Tibial artery (tissue), 4 donors: ENCODE data around the gene THBD.

Experiments used
- DNase-seq, 2 donors: peaks; one replicate each; pipeline ENCODE4 v3.0.0-alpha.2; 2019
- H3K27ac ChIP-seq, 2 donors: fragments of 200-600 bp; sonication (generic) in 1 of 2; 1 replicate in 1 of 2; 2 replicates in 1 of 2; pipeline ENCODE4 v1.5.1; 2018 to 2019; ENCODE audit warnings: mild to moderate bottlenecking in 1 of 2
- H3K27me3 ChIP-seq, 2 donors: fragments of 200-600 bp; sonication (generic) in 1 of 2; one replicate each; pipeline versions ENCODE4 v1.5.1 to v1.6.0; 2016 to 2019
- H3K36me3 ChIP-seq, 3 donors: fragments of 200-600 bp; sonication (generic) in 2 of 3; one replicate each; pipeline ENCODE4 v1.5.1; 2016 to 2019; ENCODE audit warnings: mild to moderate bottlenecking in 2 of 3
- H3K4me1 ChIP-seq, 4 donors: fragments of 200-600 bp; sonication (generic) in 2 of 4; 1 replicate in 3 of 4; 2 replicates in 1 of 4; pipeline ENCODE4 v1.5.1; 2016 to 2019
- H3K4me3 ChIP-seq, 2 donors: fragments of 200-600 bp; sonication (generic) in 1 of 2; 1 replicate in 1 of 2; 2 replicates in 1 of 2; pipeline ENCODE4 v1.5.1; 2018 to 2019; ENCODE audit warnings: mild to moderate bottlenecking in 2 of 2
- H3K9me3 ChIP-seq, 3 donors: fragments of 200-600 bp; sonication (generic) in 1 of 3; one replicate each; pipeline ENCODE4 v1.5.1; 2016 to 2019
- CTCF ChIP-seq, 2 experiments: fragments of 200-600 bp in 1 of 2; fragments of 450-650 bp in 1 of 2; IDR thresholded peaks; one replicate each; pipeline ENCODE4 v1.5.1; 2017 to 2019; ENCODE audit warnings: antibody characterized with exemption in 2 of 2, mild to moderate bottlenecking in 1 of 2, moderate library complexity in 1 of 2
- intact Hi-C: fragments of 100-400 bp; cut with DNase I; formaldehyde crosslinking; loops from one replicate; pipeline ENCODE4 v1.15.0; 2023; ENCODE audit warnings: low total_unique reads

The THBD gene

DNA sequence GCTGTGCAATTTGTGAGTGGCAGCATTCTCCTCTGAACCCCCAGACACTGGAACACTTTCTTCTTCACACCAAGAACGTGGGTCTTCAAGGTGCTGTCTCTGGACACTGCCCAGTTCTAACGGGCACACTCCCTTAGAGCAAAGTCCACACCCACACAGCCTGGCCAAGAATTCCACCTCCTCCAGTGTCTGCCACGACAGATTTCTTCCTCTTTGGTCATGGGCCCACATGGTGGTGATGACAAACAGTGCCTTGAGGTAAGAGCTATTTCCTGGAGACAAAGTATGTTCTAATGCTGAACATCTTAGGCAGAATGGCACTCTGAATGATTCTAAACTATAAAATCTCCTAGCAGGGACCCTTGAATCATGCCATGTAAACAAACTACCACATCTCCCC is 39.8 kb downstream of the THBD start:
- Histone ChIP-seq H3K4me3 (no peak overlapping the region), H3K27me3 (no peaks in the 10 kb centered on the region), H3K27ac (no peak overlapping the region), H3K36me3 (no peaks in the 10 kb centered on the region), H3K9me3 (no peaks in the 10 kb centered on the region), H3K4me1 (peaks cover 0 to 8% (median 0%) of the 10 kb centered on the region in 4 donors)
- no peak for TF ChIP-seq CTCF (IDR thresholded peaks at IDR 0.05)
- DNase-seq = no peak
- intact Hi-C loops = no loop called here

DNA sequence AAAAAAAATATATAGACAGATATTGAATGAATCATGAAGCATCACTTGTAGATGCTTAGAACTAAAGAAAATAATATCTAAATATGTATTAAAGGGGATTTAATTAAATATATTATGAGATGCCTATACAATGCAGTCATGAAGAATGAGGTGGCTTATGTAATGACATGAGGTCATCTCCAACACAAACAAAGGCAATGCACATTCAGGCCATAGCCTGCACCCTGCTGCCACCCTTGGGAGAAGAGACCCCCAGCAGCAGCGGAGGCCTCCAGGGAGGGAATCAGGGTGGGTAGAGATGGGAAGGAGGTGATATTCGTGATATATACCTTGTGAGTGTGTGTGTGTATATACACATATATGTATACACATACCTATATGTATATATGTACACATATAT is 40.8 kb downstream of the THBD start:
- peaks cover 0 to 8% (median 0%) of the 10 kb centered on the region in 4 donors for H3K4me1 ChIP-seq
- no peaks in the 10 kb centered on the region for H3K27me3 ChIP-seq
- no peak overlapping the region for H3K4me3 ChIP-seq
- H3K9me3 ChIP-seq = no peaks in the 10 kb centered on the region
- no peak for DNase-seq
- H3K36me3 ChIP-seq = no peaks in the 10 kb centered on the region
- intact Hi-C loops = no loop called here
- TF ChIP-seq CTCF (IDR thresholded peaks at IDR 0.05) = no peak
- no peak overlapping the region for H3K27ac ChIP-seq

GRCh38 chr20:23007886-23008655 is 41.4 kb downstream of the THBD start:
- H3K27me3 ChIP-seq = no peaks in the 10 kb centered on the region
- H3K36me3 ChIP-seq = no peaks in the 10 kb centered on the region
- intact Hi-C loops = no loop called here
- peaks cover 0 to 3% (median 0%) of the 10 kb centered on the region in 4 donors for H3K4me1 ChIP-seq
- DNase-seq = no peak
- no peak overlapping the region for H3K27ac ChIP-seq
- no peak overlapping the region for H3K4me3 ChIP-seq
- no peak for TF ChIP-seq CTCF (IDR thresholded peaks at IDR 0.05)
- H3K9me3 ChIP-seq = no peaks in the 10 kb centered on the region

DNA sequence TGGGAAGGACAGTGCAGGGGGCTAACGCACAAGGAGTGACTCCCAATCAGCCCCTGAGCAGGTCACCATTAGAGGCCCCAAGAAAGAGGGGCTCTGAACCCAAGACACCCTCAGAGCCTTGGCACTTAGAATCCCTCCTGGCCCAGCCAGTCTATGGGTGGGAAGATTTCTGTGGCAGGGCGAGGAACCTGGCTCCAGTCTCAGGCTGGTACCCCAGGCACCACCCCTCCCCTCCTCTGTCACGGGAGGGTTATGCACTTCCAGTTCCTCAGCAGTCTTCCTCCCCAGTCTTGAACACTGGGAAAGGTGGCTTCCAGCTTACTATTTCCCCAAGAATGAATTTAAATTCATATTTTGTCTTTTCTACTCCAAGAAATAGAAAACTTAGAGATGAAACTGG is 42.0 kb downstream of the THBD start:
- DNase-seq = no peak
- no peak overlapping the region for H3K27ac ChIP-seq
- intact Hi-C loops = no loop called here
- no peak overlapping the region for H3K4me3 ChIP-seq
- H3K27me3 ChIP-seq = no peaks in the 10 kb centered on the region
- no peaks in the 10 kb centered on the region for H3K4me1 ChIP-seq
- no peaks in the 10 kb centered on the region for H3K36me3 ChIP-seq
- TF ChIP-seq CTCF (IDR thresholded peaks at IDR 0.05) = no peak
- H3K9me3 ChIP-seq = no peaks in the 10 kb centered on the region

DNA sequence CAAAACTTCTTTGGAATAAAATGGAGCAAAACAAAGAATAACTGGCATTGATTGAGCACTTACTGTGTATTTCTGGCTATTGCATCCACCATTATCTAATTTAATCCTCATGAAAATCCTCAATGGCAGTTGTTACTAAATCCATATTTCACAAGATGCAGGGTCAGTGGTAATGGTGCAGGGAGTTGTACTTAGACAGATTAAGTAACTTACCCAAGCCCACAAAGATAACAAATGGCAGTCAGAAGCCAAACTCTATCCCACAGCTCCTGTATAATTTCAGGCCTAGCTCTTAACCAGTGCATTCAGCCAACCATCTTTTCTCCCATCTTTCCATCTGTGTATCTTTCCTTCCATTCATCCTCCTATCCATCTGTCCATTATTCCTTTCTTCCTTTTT is 43.7 kb downstream of the THBD start:
- Histone ChIP-seq H3K4me1 (no peaks in the 10 kb centered on the region), H3K4me3 (no peak overlapping the region), H3K27ac (no peak overlapping the region), H3K27me3 (no peaks in the 10 kb centered on the region), H3K36me3 (no peaks in the 10 kb centered on the region), H3K9me3 (no peaks in the 10 kb centered on the region)
- DNase-seq = no peak
- no peak for TF ChIP-seq CTCF (IDR thresholded peaks at IDR 0.05)
- intact Hi-C loops = no loop called here
